Measurements from ENCODE around the gene ZCCHC7. TPM values are rescaled to one million over a fixed set of nuclear protein-coding genes. Genes with fewer than 3 reads are reported as not detected.

The ZCCHC7 gene
- total and polyA plus RNA-seq, 2 experiments from 2014 or later: 29.8 to 38.8 TPM

- H3K27me3 Mint-ChIP-seq (ENCODE audit: insufficient read depth, low read depth, poor library complexity): no peaks in the 10 kb centered on the region
- peak overlapping the region; percentile 37; the same call in 1 of the 2 replicates for H3K27ac Mint-ChIP-seq
Observed at GRCh38 chr9:37215381-37215780, 95.0 kb downstream of the ZCCHC7 start.

More at GRCh38 chr9:37215381-37215780, 95.0 kb downstream of the ZCCHC7 start:
- Mint-ChIP-seq H3K9me3 (no peaks in the 10 kb centered on the region), H3K4me3 (no peak overlapping the region), H3K36me3 (ENCODE audit: low read depth) (no peaks in the 10 kb centered on the region), H3K4me1 (peaks cover 18% of the 10 kb centered on the region)
- no peaks in the 10 kb centered on the region for H3K9me2 ChIP-seq (ENCODE audit: insufficient read depth)
- ATAC-seq (no peak), DNase-seq (ENCODE audit: low spot score) (no peak)
- no peaks in the 10 kb centered on the region for H3F3A ChIP-seq (replicated peaks; ENCODE audit: low read depth)
- no peaks in the 10 kb centered on the region for H4K20me1 ChIP-seq (replicated peaks; ENCODE audit: insufficient read depth)
- no peak for TF ChIP-seq NANOG (IDR thresholded peaks at IDR 0.05; ENCODE audit: borderline replicate concordance)
- no peak for TF ChIP-seq EZH2phosphoT487 (IDR thresholded peaks at IDR 0.05; ENCODE audit: unreplicated experiment)
- TF ChIP-seq ZNF114 (CRISPR knock-in tag; IDR thresholded peaks at IDR 0.05): no peak
- no peak for TF ChIP-seq CREB1 (CRISPR knock-in tag; IDR thresholded peaks at IDR 0.05; ENCODE audit: low read depth)
- TF ChIP-seq CTCF (conservative IDR thresholded peaks at IDR 0.05; ENCODE audit: low read depth in 2 of 2): no peak
- TF ChIP-seq POLR2AphosphoS5 (IDR thresholded peaks at IDR 0.05; ENCODE audit: low read depth): no peak
- no peak for TF ChIP-seq REST (IDR thresholded peaks at IDR 0.05; ENCODE audit: unreplicated experiment)
- TF ChIP-seq JUNB (IDR thresholded peaks at IDR 0.05; ENCODE audit: unreplicated experiment): no peak
- no peak for TF ChIP-seq STAT1 (IDR thresholded peaks at IDR 0.05; ENCODE audit: unreplicated experiment)
- TF ChIP-seq EZH2 (IDR thresholded peaks at IDR 0.05; ENCODE audit: low read depth, unreplicated experiment): no peak
- TF ChIP-seq ZNF462 (CRISPR knock-in tag; IDR thresholded peaks at IDR 0.05): no peak
- TF ChIP-seq ZNF331 (CRISPR knock-in tag; IDR thresholded peaks at IDR 0.05; ENCODE audit: low read depth): no peak
- TF ChIP-seq ETS1 (IDR thresholded peaks at IDR 0.05): no peak
- H3K4me2 ChIP-seq: no peak overlapping the region
- H3K79me2 ChIP-seq (replicated peaks; ENCODE audit: insufficient read depth): peaks cover 13% of the 10 kb centered on the region
- no peaks in the 10 kb centered on the region for H3K27me3 ChIP-seq (ENCODE audit: insufficient read depth)
- H3K27ac ChIP-seq (ENCODE audit: low read depth): no peak overlapping the region
- H3K4me3 ChIP-seq: no peak overlapping the region
- no peaks in the 10 kb centered on the region for H3K4me1 ChIP-seq (ENCODE audit: insufficient read depth)
- no peaks in the 10 kb centered on the region for H3K36me3 ChIP-seq (ENCODE audit: insufficient read depth)
- no peak overlapping the region for H2AFZ ChIP-seq
